Mesothelial cell of epicardium (in vitro differentiated cells): ENCODE results near the gene RRN3. TPM values are rescaled to one million over a fixed set of nuclear protein-coding genes. Genes with fewer than 3 reads are reported as not detected.

ENCODE experiments used
- DNase-seq, 2 experiments: peaks; one replicate each; pipeline ENCODE4 v3.0.0; 2021; ENCODE audit warnings: low spot score in 2 of 2; ENCODE audit not compliant: unreplicated experiment in 2 of 2
- H3K27ac Mint-ChIP-seq: 2 replicates; pipeline ENCODE4 v1.8.0; 2021; ENCODE audit warnings: mixed read lengths
- H3K27me3 Mint-ChIP-seq: 2 replicates; pipeline ENCODE4 v1.8.0; 2021; ENCODE audit warnings: low read depth, mixed read lengths
- H3K36me3 Mint-ChIP-seq: 2 replicates; pipeline ENCODE4 v1.8.0; 2021; ENCODE audit warnings: mixed read lengths
- H3K4me1 Mint-ChIP-seq: 2 replicates; pipeline ENCODE4 v1.8.0; 2021; ENCODE audit warnings: mixed read lengths
- H3K4me3 Mint-ChIP-seq: 2 replicates; pipeline ENCODE4 v1.8.0; 2021; ENCODE audit warnings: mild to moderate bottlenecking, moderate library complexity, mixed read lengths
- H3K9me3 Mint-ChIP-seq: 2 replicates; pipeline ENCODE4 v1.8.0; 2021; ENCODE audit warnings: mixed read lengths
- CTCF ChIP-seq: fragments of 200-600 bp; sonication (generic); IDR thresholded peaks from one replicate; pipeline ENCODE4 v1.5.0; 2021; ENCODE audit warnings: antibody characterized with exemption; ENCODE audit not compliant: unreplicated experiment
- total RNA-seq: library from RNA; stranded (reverse); gene quantifications from 3 replicates; pipeline ENCODE4 v1.2.1, GENCODE V29; 2021

The RRN3 gene
- total RNA-seq, 1 donor from 2014 or later: 31.9 TPM

- no peaks in the 10 kb centered on the region for H3K4me1 Mint-ChIP-seq
- H3K27ac Mint-ChIP-seq: no peak overlapping the region
- no peaks in the 10 kb centered on the region for H3K27me3 Mint-ChIP-seq
- peaks cover 56% of the 10 kb centered on the region for H3K36me3 Mint-ChIP-seq
- H3K4me3 Mint-ChIP-seq: no peak overlapping the region
- TF ChIP-seq CTCF: no peak
- no peaks in the 10 kb centered on the region for H3K9me3 Mint-ChIP-seq
- no peak for DNase-seq
These were observed 58.8 kb downstream of the RRN3 start for GRCh38 chr16:15035163-15035729.

- no peak for DNase-seq
- H3K36me3 Mint-ChIP-seq: peaks cover 55% of the 10 kb centered on the region
- no peaks in the 10 kb centered on the region for H3K9me3 Mint-ChIP-seq
- no peaks in the 10 kb centered on the region for H3K27me3 Mint-ChIP-seq
- H3K27ac Mint-ChIP-seq: no peak overlapping the region
- no peak for TF ChIP-seq CTCF
- H3K4me3 Mint-ChIP-seq: no peak overlapping the region
- H3K4me1 Mint-ChIP-seq: no peaks in the 10 kb centered on the region
These were observed 59.6 kb downstream of the RRN3 start for GRCh38 chr16:15034266-15035162.

GRCh38 chr16:15033309-15033707, 60.8 kb downstream of the RRN3 start:
- Mint-ChIP-seq H3K4me1 (no peaks in the 10 kb centered on the region), H3K27me3 (no peaks in the 10 kb centered on the region), H3K9me3 (no peaks in the 10 kb centered on the region), H3K27ac (no peak overlapping the region), H3K36me3 (peaks cover 52% of the 10 kb centered on the region), H3K4me3 (no peak overlapping the region)
- TF ChIP-seq CTCF: no peak
- DNase-seq: no peak

GRCh38 chr16:15032547-15033308, 61.3 kb downstream of the RRN3 start:
- Mint-ChIP-seq H3K4me3 (no peak overlapping the region), H3K27ac (no peak overlapping the region), H3K27me3 (no peaks in the 10 kb centered on the region), H3K4me1 (no peaks in the 10 kb centered on the region), H3K36me3 (peaks cover 49% of the 10 kb centered on the region), H3K9me3 (no peaks in the 10 kb centered on the region)
- no peak for TF ChIP-seq CTCF
- DNase-seq: no peak

GRCh38 chr16:15031586-15031985, 62.5 kb downstream of the RRN3 start:
- Mint-ChIP-seq H3K9me3 (no peaks in the 10 kb centered on the region), H3K4me3 (no peak overlapping the region), H3K4me1 (no peaks in the 10 kb centered on the region), H3K27ac (no peak overlapping the region), H3K27me3 (no peaks in the 10 kb centered on the region), H3K36me3 (peaks cover 40% of the 10 kb centered on the region)
- DNase-seq: no peak
- no peak for TF ChIP-seq CTCF
